Activated T-helper 2 cell treated with anti-CD3 and anti-CD28 coated beads, Interferon-gamma antibody, Interleukin-2, Interleukin-4, amounts not matched to agents 10 μg/mL and 5 μg/mL and 100 μg/mL, durations not matched to agents 14 hours and 24 hours and 36 hours (primary cell): ENCODE data around the gene COL6A3. TPM values are rescaled to one million over a fixed set of nuclear protein-coding genes. Genes with fewer than 3 reads are reported as not detected.

Source experiments
- DNase-seq: peaks from one replicate; pipeline ENCODE4 v3.0.0; 2021; ENCODE audit warnings: low spot score
- H3K27ac Mint-ChIP-seq: one replicate; pipeline ENCODE4 v1.8.0; 2021; ENCODE audit warnings: mixed read lengths
- H3K27me3 Mint-ChIP-seq: one replicate; pipeline ENCODE4 v1.8.0; 2021; ENCODE audit warnings: low read depth, mixed read lengths
- H3K36me3 Mint-ChIP-seq: one replicate; pipeline ENCODE4 v1.8.0; 2021; ENCODE audit warnings: low read depth, mixed read lengths
- H3K4me1 Mint-ChIP-seq: one replicate; pipeline ENCODE4 v1.8.0; 2021; ENCODE audit warnings: low read depth, mixed read lengths
- H3K4me3 Mint-ChIP-seq: one replicate; pipeline ENCODE4 v1.8.0; 2021; ENCODE audit warnings: low read depth, mild to moderate bottlenecking, moderate library complexity, mixed read lengths
- H3K9me3 Mint-ChIP-seq: one replicate; pipeline ENCODE4 v1.8.0; 2021; ENCODE audit warnings: mixed read lengths
- intact Hi-C: fragments of 100-400 bp; cut with micrococcal nuclease; formaldehyde crosslinking; loops from one replicate; pipeline ENCODE4 v1.15.1; 2023
- total RNA-seq: library from RNA; stranded (reverse); gene quantifications from 2 replicates; pipeline ENCODE4 v1.2.3, GENCODE V29; 2022

Gene COL6A3
- total RNA-seq, 1 donor from 2014 or later = 9.2 TPM

DNA sequence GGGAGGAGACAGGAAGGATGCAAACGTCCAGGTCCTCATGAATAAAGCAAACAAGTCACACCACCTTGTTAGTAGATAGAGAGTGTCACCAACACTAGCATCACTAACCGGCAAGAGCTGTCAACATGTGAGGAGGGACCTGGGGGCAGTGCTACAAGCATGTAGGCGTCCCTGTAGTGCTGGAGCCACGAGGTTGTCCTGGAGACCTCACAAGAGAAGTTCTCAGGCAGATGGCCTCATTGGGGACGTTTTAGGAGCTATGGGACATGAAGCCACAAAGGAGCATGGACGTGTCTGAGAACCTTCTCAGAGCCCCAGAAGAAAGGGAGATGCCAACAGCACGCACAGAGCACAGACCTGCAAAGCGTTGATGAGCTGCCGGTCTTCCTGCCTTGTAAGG, 70.0 kb downstream of the COL6A3 start:
- no peaks in the 10 kb centered on the region for H3K4me1 Mint-ChIP-seq
- no peaks in the 10 kb centered on the region for H3K36me3 Mint-ChIP-seq
- no peak overlapping the region for H3K4me3 Mint-ChIP-seq
- H3K27me3 Mint-ChIP-seq = no peaks in the 10 kb centered on the region
- H3K27ac Mint-ChIP-seq = no peak overlapping the region
- no peak for DNase-seq
- intact Hi-C loops = no loop called here
- no peaks in the 10 kb centered on the region for H3K9me3 Mint-ChIP-seq

DNA sequence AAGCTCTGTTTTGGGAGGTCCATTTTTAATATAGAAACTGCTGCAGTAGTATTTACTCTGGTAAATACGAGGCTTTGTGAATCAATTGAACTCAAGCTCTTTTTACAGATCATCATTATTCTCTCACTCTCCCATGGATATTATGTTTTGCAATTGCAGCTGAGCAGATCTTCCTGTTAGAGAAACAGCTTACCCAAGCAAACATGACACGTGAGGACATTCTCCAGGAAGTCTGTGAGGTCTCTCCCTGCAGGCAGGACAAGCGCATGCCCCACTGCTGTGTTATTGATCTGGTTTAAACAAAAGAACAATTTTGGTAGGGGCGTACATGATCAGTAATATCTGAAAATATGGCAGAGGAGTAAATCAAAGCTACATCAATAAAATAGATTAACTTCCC, 72.1 kb downstream of the COL6A3 start:
- no peaks in the 10 kb centered on the region for H3K4me1 Mint-ChIP-seq

DNA sequence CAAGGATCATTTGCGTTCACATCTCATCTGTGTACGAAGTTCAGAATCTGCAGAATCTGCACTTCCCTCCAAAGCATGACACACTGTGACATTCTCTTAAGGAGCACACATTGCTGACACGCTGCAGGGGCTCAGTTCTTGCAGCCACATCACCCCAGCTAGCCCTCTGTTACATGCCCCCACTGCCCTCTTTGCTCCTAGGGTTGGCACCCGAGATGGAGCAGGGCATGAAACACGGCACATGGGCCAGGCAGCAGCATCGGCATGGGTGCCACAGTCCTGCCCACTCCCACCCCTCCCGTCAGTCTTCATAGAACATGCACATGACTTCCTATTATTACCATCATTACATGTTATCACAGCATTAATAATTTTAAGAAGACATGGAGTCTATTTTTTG, 76.4 kb downstream of the COL6A3 start:
- intact Hi-C loops = no loop called here
- H3K4me1 Mint-ChIP-seq = no peaks in the 10 kb centered on the region
- H3K27me3 Mint-ChIP-seq = no peaks in the 10 kb centered on the region
- no peaks in the 10 kb centered on the region for H3K36me3 Mint-ChIP-seq
- DNase-seq = no peak
- no peak overlapping the region for H3K27ac Mint-ChIP-seq
- no peaks in the 10 kb centered on the region for H3K9me3 Mint-ChIP-seq
- no peak overlapping the region for H3K4me3 Mint-ChIP-seq

More for the DNA sequence above, 72.1 kb downstream of the COL6A3 start:
- H3K9me3 Mint-ChIP-seq = no peaks in the 10 kb centered on the region
- H3K27ac Mint-ChIP-seq = no peak overlapping the region
- H3K4me3 Mint-ChIP-seq = no peak overlapping the region
- DNase-seq = no peak
- H3K36me3 Mint-ChIP-seq = no peaks in the 10 kb centered on the region
- intact Hi-C loops = no loop called here
- no peaks in the 10 kb centered on the region for H3K27me3 Mint-ChIP-seq

DNA sequence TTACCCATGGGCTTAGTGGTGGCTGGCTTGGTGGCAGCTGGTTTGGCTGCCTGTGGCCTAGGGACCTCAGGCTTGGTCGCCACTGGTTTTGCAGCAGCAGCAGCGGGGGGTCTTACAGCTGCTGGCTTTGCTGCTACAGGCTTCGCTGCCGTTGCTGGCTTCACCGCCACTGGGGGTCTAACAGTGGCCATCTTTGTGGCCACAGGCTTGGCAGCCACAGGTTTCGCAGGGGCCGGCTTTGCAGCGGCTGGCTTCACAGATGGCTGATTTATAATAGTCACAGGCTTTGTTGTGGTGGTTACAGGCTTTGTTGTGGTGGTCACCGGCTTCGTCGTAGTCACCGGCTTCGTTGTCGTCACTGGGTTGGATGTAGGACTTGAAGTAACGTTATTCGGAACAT, 77.8 kb downstream of the COL6A3 start:
- Mint-ChIP-seq H3K27me3 (no peaks in the 10 kb centered on the region), H3K4me1 (no peaks in the 10 kb centered on the region), H3K4me3 (no peak overlapping the region), H3K9me3 (no peaks in the 10 kb centered on the region), H3K36me3 (no peaks in the 10 kb centered on the region), H3K27ac (no peak overlapping the region)
- DNase-seq = no peak
- intact Hi-C loops = no loop called here

DNA sequence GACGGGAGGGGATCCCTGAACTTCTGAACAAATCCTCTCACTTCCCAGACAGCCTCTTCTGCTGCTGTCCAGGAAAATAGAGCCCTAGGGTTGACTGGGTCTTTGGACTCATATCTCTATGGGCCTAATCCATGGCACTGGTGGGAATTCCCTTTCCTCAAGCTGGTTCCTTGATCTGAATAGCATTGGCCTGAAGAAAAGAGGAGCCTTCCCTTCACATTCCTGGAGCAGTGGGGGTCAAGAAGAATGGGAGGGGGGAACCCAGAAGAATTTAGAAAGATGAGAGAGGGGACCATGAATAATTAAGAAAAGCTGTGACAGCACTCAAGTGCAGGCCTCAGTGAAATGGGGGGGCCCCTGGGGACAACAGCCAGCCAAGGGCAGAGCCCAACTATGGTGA, 80.2 kb downstream of the COL6A3 start:
- Mint-ChIP-seq H3K9me3 (no peaks in the 10 kb centered on the region), H3K27ac (no peak overlapping the region), H3K4me1 (no peaks in the 10 kb centered on the region), H3K36me3 (no peaks in the 10 kb centered on the region), H3K27me3 (no peaks in the 10 kb centered on the region), H3K4me3 (no peak overlapping the region)
- no peak for DNase-seq
- intact Hi-C loops = no loop called here

DNA sequence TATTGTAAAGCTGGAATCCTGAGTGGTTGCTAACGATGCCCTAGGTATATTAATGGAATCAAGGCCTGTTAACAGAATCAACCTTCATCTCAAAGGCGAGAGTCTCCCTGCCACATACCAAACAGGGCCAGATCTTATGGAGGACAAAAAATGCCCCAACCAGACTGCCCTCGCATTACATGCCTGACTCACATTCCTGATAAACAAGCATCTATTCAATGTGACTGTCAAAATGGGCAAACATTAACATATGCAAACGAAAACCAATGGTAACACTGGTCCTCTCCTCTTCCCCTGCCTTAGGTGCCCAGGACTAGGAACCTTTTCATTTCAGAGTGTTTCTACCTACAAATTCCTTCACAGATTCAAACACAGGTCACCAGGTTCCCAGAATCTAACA, 83.4 kb downstream of the COL6A3 start:
- Mint-ChIP-seq H3K27me3 (no peaks in the 10 kb centered on the region), H3K9me3 (no peaks in the 10 kb centered on the region), H3K4me1 (no peaks in the 10 kb centered on the region), H3K4me3 (no peak overlapping the region), H3K27ac (no peak overlapping the region), H3K36me3 (no peaks in the 10 kb centered on the region)
- DNase-seq = no peak
- intact Hi-C loops = no loop called here

DNA sequence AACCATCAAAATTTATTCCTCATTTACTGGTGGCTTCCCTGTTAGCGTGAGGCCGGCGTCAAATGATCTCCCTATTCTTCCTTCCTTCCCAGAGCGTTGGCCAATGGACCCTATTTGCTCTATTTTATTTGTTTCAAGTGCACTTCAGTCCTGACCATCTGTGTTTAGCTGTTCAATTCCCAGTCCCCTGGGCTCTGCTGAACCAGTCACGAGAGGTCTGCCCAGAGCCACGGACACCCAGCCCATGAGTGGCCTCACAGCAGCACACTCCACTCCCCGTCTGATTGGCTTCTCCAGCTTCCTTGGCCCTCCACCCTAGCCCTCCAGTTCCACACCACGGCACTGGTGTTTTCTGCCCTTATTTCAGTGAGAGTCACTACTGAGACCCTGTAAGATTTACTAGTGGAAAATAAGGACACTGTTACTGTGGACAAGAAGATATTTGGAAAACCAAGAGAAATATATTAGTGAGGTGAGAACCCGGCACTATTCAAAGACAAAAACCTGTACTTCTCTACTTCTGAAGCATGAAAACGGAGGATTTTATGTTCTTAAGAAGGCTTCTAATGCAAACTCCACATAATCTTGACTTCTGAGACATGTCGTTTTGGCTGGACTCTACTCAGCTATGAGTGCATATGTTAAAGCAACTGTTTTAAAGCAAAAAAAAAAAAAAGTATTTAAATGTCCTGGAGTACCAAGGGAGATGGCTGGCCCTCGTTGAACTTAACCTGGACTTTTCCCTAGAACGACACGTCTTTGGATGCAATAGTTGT, 86.6 kb downstream of the COL6A3 start:
- Mint-ChIP-seq H3K9me3 (no peaks in the 10 kb centered on the region), H3K4me3 (no peak overlapping the region), H3K4me1 (no peaks in the 10 kb centered on the region), H3K27ac (no peak overlapping the region), H3K36me3 (no peaks in the 10 kb centered on the region), H3K27me3 (no peaks in the 10 kb centered on the region)
- intact Hi-C loops = no loop called here
- DNase-seq = no peak

DNA sequence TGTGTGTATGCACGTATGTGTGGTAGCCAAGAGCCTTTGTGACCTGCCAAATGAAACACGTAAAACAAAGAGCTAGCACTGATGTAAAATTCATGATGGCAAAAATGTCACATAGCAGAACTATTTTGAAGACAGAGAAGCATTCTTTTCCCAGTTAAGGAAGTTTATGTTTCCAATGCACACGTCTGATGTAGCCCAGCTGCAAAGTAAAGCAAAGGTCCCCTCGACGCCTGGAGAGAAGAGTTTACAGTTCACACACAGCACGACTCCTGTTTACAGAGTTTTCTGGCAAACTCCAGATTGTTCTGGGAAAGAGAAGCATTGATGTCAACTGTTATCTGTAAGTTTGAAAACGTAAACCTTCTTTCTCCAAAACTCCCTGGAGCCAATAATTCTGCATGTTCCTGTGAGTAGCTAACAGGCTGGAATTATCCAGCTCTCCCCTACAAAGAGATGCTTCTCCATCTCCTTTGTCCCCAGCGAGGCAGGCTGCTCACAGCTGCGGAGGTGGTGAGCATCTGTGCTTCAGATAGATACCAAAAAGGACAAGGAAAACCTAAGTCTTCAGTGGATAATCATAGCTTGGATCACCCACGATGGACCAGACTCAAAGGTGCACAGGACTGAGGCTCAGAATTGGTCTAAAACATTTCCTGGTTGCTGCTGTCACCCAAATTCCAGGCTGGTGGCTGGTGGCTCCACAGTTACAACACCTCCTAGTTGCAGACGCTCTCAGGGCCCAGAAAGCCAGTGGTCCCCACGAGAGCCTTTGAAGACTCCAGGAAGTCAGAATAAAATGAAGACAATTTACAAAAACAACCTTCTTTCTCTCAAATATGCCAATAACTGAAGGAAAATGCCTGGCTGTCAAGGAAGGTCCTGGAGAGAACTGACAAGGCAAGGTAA, 87.4 kb downstream of the COL6A3 start:
- intact Hi-C loops = no loop called here
- Mint-ChIP-seq H3K27ac (no peak overlapping the region), H3K27me3 (no peaks in the 10 kb centered on the region)

DNA sequence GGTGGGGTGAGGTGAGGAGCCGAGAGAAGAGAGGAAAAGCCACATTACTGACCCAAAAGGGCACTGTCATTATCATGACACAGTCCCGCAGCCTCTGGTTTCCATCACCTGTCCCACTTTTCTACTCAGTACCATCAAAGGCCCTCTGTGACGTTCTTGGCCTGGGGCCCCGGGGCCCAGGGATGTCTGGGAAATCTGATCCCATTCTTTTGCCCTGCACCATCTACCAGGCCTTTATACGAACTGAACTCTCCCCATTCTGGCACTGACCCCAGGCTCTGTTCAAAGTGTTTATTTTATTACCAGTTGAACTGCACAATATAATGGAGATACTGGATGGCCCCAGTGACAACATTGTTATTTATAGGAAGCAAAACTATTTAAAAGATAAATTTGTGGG, 89.1 kb downstream of the COL6A3 start:
- no peak overlapping the region for H3K4me3 Mint-ChIP-seq
- no peaks in the 10 kb centered on the region for H3K36me3 Mint-ChIP-seq
- DNase-seq = no peak
- intact Hi-C loops = no loop called here
- H3K4me1 Mint-ChIP-seq = no peaks in the 10 kb centered on the region
- H3K27me3 Mint-ChIP-seq = no peaks in the 10 kb centered on the region
- H3K27ac Mint-ChIP-seq = no peak overlapping the region
- H3K9me3 Mint-ChIP-seq = no peaks in the 10 kb centered on the region

More for the DNA sequence above, 87.4 kb downstream of the COL6A3 start:
- Mint-ChIP-seq H3K4me3 (no peak overlapping the region), H3K9me3 (no peaks in the 10 kb centered on the region), H3K36me3 (no peaks in the 10 kb centered on the region), H3K4me1 (no peaks in the 10 kb centered on the region)
- DNase-seq = no peak

DNA sequence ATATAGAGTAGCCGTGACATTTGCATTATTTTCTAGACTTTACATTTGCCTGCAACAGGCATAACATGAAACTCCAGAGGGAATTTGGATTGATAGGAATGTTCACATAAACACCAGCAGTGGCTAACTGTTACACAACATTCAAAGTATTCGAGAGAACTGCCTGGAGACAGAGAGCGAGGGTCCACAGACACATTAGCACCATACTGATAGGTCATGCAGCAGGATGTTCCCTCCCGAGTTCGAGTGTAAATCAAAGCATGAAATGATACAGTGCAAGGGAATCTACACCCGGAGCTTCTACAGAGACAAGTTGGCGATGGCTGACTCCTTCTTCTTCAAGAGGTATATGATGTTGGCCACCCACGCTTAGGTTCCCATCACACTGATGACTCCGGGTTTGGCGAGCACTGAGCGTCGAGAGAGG, 89.5 kb downstream of the COL6A3 start:
- no peaks in the 10 kb centered on the region for H3K36me3 Mint-ChIP-seq
- H3K4me1 Mint-ChIP-seq = no peaks in the 10 kb centered on the region
- no peaks in the 10 kb centered on the region for H3K9me3 Mint-ChIP-seq
- H3K27ac Mint-ChIP-seq = no peak overlapping the region
- H3K4me3 Mint-ChIP-seq = no peak overlapping the region
- intact Hi-C loops = no loop called here
- DNase-seq = no peak
- H3K27me3 Mint-ChIP-seq = no peaks in the 10 kb centered on the region

DNA sequence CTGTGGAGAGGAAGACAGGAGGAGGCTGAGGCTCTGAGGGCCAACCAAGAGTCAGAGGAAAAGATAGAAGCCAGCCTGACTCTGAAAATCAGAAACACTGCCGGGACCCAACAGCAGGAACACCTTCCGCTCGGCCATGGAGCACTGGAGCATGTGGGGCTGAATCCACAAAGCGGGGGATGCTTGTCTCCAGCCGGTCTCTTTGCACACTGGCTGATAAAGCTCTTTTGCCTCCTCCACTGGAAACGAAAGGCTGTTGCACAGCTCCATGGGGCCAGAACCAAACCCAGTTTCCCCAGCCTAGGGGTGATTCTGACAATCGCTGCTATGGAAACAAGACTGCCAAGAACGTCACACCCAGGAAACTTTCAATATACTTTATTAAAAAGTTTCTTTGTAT, 90.3 kb downstream of the COL6A3 start:
- intact Hi-C loops = no loop called here

DNA sequence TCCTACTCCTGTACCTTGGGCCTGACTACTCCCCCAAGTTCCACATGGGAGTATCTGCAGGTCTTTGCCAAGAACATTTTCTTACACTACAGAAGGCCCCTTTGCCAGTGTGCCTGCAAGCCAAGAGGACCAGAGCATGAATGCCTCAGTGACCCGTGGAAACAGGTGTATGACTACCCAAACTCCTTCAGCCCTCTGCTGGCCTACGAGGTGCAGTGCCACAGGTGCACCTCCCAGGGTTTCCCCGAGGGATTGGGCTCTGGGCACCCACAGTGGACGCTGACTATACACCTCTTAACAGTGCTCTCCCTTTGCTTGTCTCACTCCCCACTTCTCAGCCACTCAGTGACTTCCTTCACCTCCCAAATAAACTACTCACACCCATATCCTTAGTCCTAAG, 91.4 kb downstream of the COL6A3 start:
- DNase-seq = no peak

More for the DNA sequence above, 90.3 kb downstream of the COL6A3 start:
- Mint-ChIP-seq H3K27ac (no peak overlapping the region), H3K36me3 (no peaks in the 10 kb centered on the region), H3K9me3 (no peaks in the 10 kb centered on the region), H3K4me1 (no peaks in the 10 kb centered on the region), H3K27me3 (no peaks in the 10 kb centered on the region), H3K4me3 (no peak overlapping the region)
- DNase-seq = no peak

DNA sequence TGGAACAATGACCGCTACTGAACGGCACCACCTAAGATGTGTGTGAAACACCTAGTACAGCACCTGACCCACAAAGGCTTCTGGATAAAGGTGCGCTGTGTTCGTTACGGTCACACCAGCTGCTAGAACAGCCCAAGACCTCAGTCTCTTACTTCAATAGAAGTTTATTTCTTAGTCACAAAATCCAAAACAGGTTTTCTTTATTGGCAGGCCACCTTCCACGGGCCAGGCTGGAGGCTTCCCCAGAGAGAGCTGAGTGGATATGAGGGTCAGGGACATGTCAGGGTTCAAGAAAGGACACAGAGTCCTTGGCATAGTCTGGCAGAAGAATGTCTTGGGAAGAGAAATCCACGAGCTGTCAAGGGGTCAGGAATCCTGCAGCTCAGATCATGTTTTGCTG, 92.2 kb downstream of the COL6A3 start:
- Mint-ChIP-seq H3K27ac (no peak overlapping the region), H3K36me3 (no peaks in the 10 kb centered on the region), H3K9me3 (no peaks in the 10 kb centered on the region), H3K27me3 (no peaks in the 10 kb centered on the region), H3K4me3 (no peak overlapping the region), H3K4me1 (no peaks in the 10 kb centered on the region)
- intact Hi-C loops = no loop called here
- DNase-seq = no peak

More for the DNA sequence above, 91.4 kb downstream of the COL6A3 start:
- intact Hi-C loops = no loop called here
- Mint-ChIP-seq H3K4me1 (no peaks in the 10 kb centered on the region), H3K27me3 (no peaks in the 10 kb centered on the region), H3K4me3 (no peak overlapping the region), H3K9me3 (no peaks in the 10 kb centered on the region), H3K27ac (no peak overlapping the region), H3K36me3 (no peaks in the 10 kb centered on the region)
